HepG2 (cell line): Measurements from ENCODE around the gene UPK1A. TPM values are rescaled to one million over a fixed set of nuclear protein-coding genes. Genes with fewer than 3 reads are reported as not detected.

ENCODE experiments used
- DMAP1 ChIP-seq: IDR thresholded peaks from 2 replicates; pipeline ENCODE4 v1.6.1; 2016
- FOXO1 ChIP-seq: sonication (generic); formaldehyde crosslinking; IDR thresholded peaks from 2 replicates; pipeline ENCODE4 v1.4.0; 2020; ENCODE audit warnings: missing genetic modification reagents
- FOXP4 ChIP-seq: sonication (generic); formaldehyde crosslinking; IDR thresholded peaks from 2 replicates; pipeline ENCODE4 v1.4.0; 2020; ENCODE audit warnings: missing genetic modification reagents
- GLI4 ChIP-seq: sonication (generic); formaldehyde crosslinking; IDR thresholded peaks from 2 replicates; pipeline ENCODE4 v1.5.1; 2020; ENCODE audit warnings: missing genetic modification reagents, mild to moderate bottlenecking, moderate library complexity, borderline replicate concordance
- HOXA3 ChIP-seq: sonication (generic); formaldehyde crosslinking; IDR thresholded peaks from 2 replicates; pipeline ENCODE4 v1.5.0; 2020; ENCODE audit warnings: missing genetic modification reagents
- KMT2A ChIP-seq: sonication (generic); formaldehyde crosslinking; IDR thresholded peaks from 2 replicates; pipeline ENCODE4 v1.4.0; 2020; ENCODE audit warnings: missing genetic modification reagents
- NFKB2 ChIP-seq: sonication (generic); formaldehyde crosslinking; IDR thresholded peaks from 2 replicates; pipeline ENCODE4 v1.4.0; 2020; ENCODE audit warnings: missing genetic modification reagents, borderline replicate concordance
- PLSCR1 ChIP-seq: sonication (generic); formaldehyde crosslinking; IDR thresholded peaks from 2 replicates; pipeline ENCODE4 v1.5.0; 2020; ENCODE audit warnings: missing genetic modification reagents, mild to moderate bottlenecking, borderline replicate concordance
- ZNF318 ChIP-seq: sonication (generic); formaldehyde crosslinking; IDR thresholded peaks from 2 replicates; pipeline ENCODE4 v1.4.0; 2020; ENCODE audit warnings: mild to moderate bottlenecking, missing genetic modification reagents
- ZNF629 ChIP-seq: sonication (generic); formaldehyde crosslinking; conservative IDR thresholded peaks from 2 replicates; pipeline ENCODE4 v1.5.0; 2020; ENCODE audit warnings: missing genetic modification reagents
- polyA plus RNA-seq, 8 experiments: library from polyadenylated mRNA; depleted of rRNA in 3 of 8; stranded (reverse) in 7 of 8; unstranded in 1 of 8; fragments of >200 nt; fragmentation: Illumina TruSeq in 4 of 8; extraction: Trizol in 4 of 8; gene quantifications; 2 replicates each; pipeline versions ENCODE4 v1.2.1 to v1.2.3, GENCODE V29; 2011 to 2016; ENCODE audit warnings: low read depth in 4 of 8, missing spikeins in 1 of 8, mixed read lengths in 1 of 8; ENCODE audit not compliant: insufficient read depth in 1 of 8
- total RNA-seq, 5 experiments: library from RNA; depleted of rRNA; stranded (reverse); fragments of >200 nt; fragmentation: Illumina TruSeq; extraction: Trizol; gene quantifications; 2 replicates each; pipeline ENCODE4 v1.2.3, GENCODE V29; 2016; ENCODE audit warnings: low read depth in 1 of 5

UPK1A gene
- total and polyA plus RNA-seq, 2 of the 13 experiments (the other 11 are each of a cell fraction or from before 2014, with no cell fraction given) = 2.9 TPM; not detected in 1

GRCh38 chr19:35673121-35673804 is 6.9 kb downstream of the UPK1A start (continued):
- TF ChIP-seq PLSCR1 (CRISPR knock-in tag) (no peak), FOXP4 (CRISPR knock-in tag) (no peak), ZNF318 (CRISPR knock-in tag) (no peak; the same call in 1 of the 2 replicates), GLI4 (CRISPR knock-in tag) (no peak), DMAP1 (no peak), FOXO1 (CRISPR knock-in tag) (no peak; the same call in 1 of the 2 replicates), NFKB2 (CRISPR knock-in tag) (peak; percentile 67; the same call in 1 of the 2 replicates), HOXA3 (CRISPR knock-in tag) (no peak), ZNF629 (CRISPR knock-in tag) (no peak), KMT2A (no peak)
